ENCODE data around the gene FRY. TPM values are rescaled to one million over a fixed set of nuclear protein-coding genes. Genes with fewer than 3 reads are reported as not detected.

The FRY gene
- total RNA-seq, 2 experiments from 2014 or later: 13.1 to 13.8 TPM

DNA sequence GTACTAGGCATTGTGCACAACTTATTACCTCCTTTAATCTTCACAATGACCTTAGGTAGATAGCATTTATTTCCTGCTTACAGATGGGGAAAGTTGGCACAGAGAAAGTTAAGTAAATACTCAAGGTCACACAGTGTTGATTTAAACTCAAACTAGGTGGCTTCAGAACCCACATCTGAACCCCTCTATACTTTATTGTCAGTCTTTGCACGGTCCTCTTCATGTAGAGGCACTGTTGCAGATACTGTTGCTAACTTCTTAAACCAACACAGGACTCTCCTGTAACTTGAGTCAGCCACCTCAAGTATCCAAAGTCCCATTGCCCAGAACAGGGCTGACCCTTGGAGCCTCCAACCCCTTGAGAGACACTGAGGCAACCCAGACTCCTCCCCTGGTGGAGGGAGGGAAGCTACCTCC lies 48.8 kb downstream of the FRY start:
- no peak overlapping the region for H3K4me3 Mint-ChIP-seq
- POLR2A ChIA-PET: no interaction called here

DNA sequence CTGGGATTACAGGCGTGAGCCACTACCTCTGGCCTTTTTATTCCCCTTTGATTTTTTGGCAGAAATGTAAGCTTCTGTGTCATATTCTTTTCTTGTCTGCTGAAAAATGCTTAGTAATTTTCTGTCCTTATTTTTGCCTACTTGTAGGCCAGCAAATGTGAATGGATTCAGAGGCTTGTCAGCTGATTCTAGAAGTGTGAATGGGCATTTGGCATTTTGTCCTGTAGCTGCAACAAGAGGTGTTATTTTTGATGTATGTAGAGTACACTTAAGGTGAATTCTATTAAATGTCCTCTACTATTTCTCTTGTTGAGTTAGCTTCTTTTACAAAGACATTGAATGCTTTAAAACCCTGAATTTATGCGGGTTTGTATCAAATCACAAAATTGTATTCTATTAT lies 50.0 kb downstream of the FRY start:
- H3K27me3 Mint-ChIP-seq: no peaks in the 10 kb centered on the region
- peaks cover 2% of the 10 kb centered on the region for H3K36me3 Mint-ChIP-seq (ENCODE audit: low read depth)
- H3K4me1 Mint-ChIP-seq: no peaks in the 10 kb centered on the region
- no peaks in the 10 kb centered on the region for H3K9me3 Mint-ChIP-seq
- no peak overlapping the region for H3K4me3 Mint-ChIP-seq
- H3K27ac Mint-ChIP-seq: no peak overlapping the region
- DNase-seq: no peak
- ChIA-PET CTCF (no interaction called here), POLR2A (no interaction called here)

More for the DNA sequence above, 48.8 kb downstream of the FRY start:
- no peak for DNase-seq
- no peaks in the 10 kb centered on the region for H3K9me3 Mint-ChIP-seq
- CTCF ChIA-PET: no interaction called here
- no peaks in the 10 kb centered on the region for H3K4me1 Mint-ChIP-seq
- H3K27ac Mint-ChIP-seq: no peak overlapping the region
- H3K27me3 Mint-ChIP-seq: no peaks in the 10 kb centered on the region
- peaks cover 2% of the 10 kb centered on the region for H3K36me3 Mint-ChIP-seq (ENCODE audit: low read depth)

DNA sequence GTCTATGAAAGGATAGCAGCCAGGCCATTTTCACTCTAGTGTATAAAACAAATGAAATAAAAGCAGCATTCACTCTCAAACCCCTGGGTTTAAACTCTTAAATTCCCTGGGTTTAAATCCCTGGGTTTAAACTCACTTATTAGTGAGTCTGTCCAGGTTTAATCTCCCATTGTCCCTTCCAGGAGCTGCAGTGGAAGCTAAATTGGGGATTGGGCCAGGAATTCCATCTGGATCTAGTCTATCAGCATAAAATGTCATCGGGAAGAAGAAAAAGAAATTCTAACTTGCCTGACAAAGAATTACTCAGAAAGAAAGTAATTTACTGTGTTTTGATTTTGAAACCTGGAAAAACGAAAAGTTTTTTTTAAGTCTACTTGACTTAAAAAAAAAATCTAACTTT lies 54.8 kb downstream of the FRY start:
- H3K36me3 Mint-ChIP-seq (ENCODE audit: low read depth): peaks cover 2% of the 10 kb centered on the region
- H3K9me3 Mint-ChIP-seq: no peaks in the 10 kb centered on the region
- no peak overlapping the region for H3K4me3 Mint-ChIP-seq
- no peaks in the 10 kb centered on the region for H3K4me1 Mint-ChIP-seq
- CTCF ChIA-PET: no interaction called here
- no peak for DNase-seq
- POLR2A ChIA-PET: no interaction called here
- H3K27me3 Mint-ChIP-seq: no peaks in the 10 kb centered on the region
- no peak overlapping the region for H3K27ac Mint-ChIP-seq

DNA sequence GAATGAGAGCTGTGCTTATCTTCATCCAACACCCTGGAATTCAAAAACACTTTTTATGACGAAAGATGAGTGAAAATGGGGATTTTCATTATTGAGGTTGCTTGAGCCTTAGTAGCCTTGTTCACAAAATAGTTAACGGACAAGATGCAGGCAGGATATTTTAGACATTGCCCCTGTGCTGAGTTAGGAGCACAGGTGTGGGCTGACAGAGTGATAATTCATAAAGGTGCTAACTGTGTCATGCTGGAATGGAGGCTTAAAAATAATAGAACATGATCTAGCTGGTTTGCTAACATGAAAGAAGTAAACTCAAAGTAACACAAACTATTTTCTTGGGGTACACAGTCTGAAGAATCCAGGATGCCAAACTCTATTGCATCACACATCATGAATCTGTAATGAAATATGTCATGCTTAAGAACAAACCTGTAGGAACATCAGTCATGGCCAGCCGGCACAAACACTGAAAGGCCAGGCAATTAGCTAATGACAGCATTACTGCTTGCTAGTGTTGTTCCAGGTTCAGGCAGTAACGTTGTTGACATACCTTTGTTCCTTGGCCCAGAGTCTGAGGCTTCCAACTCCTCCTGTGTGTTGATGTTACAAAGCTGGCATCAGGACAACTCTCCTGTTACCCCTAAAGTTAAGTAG lies 55.3 kb downstream of the FRY start:
- peaks cover 2% of the 10 kb centered on the region for H3K36me3 Mint-ChIP-seq (ENCODE audit: low read depth)
- POLR2A ChIA-PET: no interaction called here
- DNase-seq: no peak
- no peaks in the 10 kb centered on the region for H3K27me3 Mint-ChIP-seq
- no peaks in the 10 kb centered on the region for H3K9me3 Mint-ChIP-seq
- CTCF ChIA-PET: no interaction called here
- no peak overlapping the region for H3K4me3 Mint-ChIP-seq
- no peak overlapping the region for H3K27ac Mint-ChIP-seq
- no peaks in the 10 kb centered on the region for H3K4me1 Mint-ChIP-seq

DNA sequence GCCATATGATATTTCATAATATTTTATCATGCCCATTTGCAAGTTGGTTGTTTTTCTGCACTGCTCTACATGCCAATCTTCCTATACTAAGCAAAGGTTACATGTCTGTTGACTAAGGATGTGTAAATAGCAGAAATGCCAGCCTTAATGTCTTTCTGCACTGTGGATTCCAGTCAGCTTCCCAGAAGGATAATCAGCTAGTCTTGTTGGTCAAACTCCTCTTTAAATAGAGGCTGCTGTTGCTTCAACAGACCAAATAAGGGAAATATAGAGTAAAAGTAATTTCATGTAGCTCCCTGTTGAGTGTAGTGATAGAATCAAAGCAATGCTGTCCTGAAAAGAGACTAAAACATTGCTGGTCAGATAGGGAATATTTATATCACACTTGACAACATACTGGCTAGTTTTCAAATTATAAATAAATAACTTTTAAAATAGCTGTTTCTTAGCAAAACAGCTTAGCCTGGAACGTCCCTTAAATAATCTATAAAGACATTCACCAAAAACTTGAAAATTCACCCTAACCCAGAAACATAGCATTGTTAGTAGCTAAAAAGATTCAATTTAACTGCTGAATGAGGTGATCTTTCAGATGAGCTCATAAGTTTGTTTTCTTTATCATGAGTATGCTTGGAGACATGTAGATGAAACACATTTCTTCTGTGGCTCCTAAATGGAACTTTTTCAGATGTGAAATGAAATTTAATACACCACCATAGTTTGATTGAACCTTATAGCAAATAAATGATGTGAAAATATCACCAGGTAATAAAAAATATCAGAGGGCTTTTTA lies 56.6 kb downstream of the FRY start:
- DNase-seq: no peak
- Mint-ChIP-seq H3K4me3 (no peak overlapping the region), H3K9me3 (no peaks in the 10 kb centered on the region), H3K36me3 (ENCODE audit: low read depth) (peaks cover 2% of the 10 kb centered on the region), H3K4me1 (no peaks in the 10 kb centered on the region), H3K27ac (no peak overlapping the region), H3K27me3 (no peaks in the 10 kb centered on the region)
- ChIA-PET POLR2A (no interaction called here), CTCF (no interaction called here)

DNA sequence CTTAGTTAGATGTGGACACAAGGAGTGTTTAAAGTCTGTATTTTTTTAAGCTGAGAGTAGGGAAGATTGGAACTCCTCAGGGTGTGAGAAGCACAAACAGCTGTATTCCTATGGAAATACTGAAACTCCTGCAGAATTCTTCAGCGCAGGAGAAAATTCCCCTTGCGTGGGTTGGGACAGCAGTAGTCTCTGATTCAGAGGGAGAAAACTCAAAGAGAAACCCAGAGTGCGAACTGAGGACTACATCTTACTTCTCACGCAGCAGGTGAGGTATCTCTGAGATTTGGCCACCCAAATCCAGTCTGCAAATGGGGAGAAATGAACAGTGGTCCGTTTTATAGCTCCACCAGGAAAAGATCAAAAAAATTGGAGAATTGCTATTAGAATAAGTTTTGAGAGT lies 60.9 kb downstream of the FRY start:
- H3K36me3 Mint-ChIP-seq (ENCODE audit: low read depth): no peaks in the 10 kb centered on the region
- DNase-seq: no peak
- CTCF ChIA-PET: no interaction called here
- H3K4me1 Mint-ChIP-seq: no peaks in the 10 kb centered on the region
- no peak overlapping the region for H3K4me3 Mint-ChIP-seq
- POLR2A ChIA-PET: no interaction called here
- H3K9me3 Mint-ChIP-seq: no peaks in the 10 kb centered on the region
- no peak overlapping the region for H3K27ac Mint-ChIP-seq
- no peaks in the 10 kb centered on the region for H3K27me3 Mint-ChIP-seq

DNA sequence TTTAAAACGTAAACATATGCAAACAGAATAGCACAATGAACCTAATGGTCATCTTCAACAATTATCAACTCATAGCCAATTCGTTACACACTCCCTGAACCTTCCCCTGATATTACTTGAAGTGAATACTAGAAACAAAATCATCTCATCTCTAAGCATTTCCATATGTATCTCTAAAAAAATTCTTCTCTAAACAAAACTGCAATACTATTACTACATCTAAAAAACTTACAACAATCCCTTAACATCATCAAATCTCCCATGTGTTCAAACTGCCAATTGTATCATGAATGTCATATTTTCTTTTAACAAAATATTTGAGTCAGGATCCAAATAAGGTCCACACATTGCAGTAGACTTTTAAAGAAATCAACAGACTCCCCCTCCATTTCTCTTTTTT lies 61.4 kb downstream of the FRY start:
- no peak for DNase-seq
- H3K27ac Mint-ChIP-seq: no peak overlapping the region
- POLR2A ChIA-PET: no interaction called here
- no peaks in the 10 kb centered on the region for H3K9me3 Mint-ChIP-seq
- no peak overlapping the region for H3K4me3 Mint-ChIP-seq
- no peaks in the 10 kb centered on the region for H3K36me3 Mint-ChIP-seq (ENCODE audit: low read depth)
- H3K4me1 Mint-ChIP-seq: no peaks in the 10 kb centered on the region
- CTCF ChIA-PET: no interaction called here
- H3K27me3 Mint-ChIP-seq: no peaks in the 10 kb centered on the region

DNA sequence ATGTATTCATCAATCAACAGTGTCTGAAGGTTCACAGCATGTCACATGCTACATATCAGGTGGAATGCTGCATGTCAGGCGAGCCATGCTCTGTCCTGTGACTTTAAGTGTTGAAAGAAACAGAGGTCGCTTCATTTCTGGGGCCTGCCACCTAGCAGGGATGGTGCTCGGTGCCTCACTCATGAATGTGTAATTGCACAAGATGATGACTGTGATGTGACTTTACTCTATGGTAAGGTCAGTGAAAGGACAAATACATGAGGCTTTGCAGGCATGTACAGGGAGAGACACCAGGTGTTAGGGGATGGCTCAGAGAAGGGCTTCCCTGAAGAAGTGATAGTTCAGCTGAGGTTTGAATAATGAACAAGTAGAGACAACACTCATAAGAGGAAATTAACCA lies 66.7 kb downstream of the FRY start:
- POLR2A ChIA-PET: no interaction called here
- DNase-seq: no peak
- Mint-ChIP-seq H3K27me3 (no peaks in the 10 kb centered on the region), H3K4me3 (no peak overlapping the region), H3K9me3 (no peaks in the 10 kb centered on the region), H3K4me1 (no peaks in the 10 kb centered on the region), H3K36me3 (ENCODE audit: low read depth) (no peaks in the 10 kb centered on the region), H3K27ac (no peak overlapping the region)
- CTCF ChIA-PET: no interaction called here

DNA sequence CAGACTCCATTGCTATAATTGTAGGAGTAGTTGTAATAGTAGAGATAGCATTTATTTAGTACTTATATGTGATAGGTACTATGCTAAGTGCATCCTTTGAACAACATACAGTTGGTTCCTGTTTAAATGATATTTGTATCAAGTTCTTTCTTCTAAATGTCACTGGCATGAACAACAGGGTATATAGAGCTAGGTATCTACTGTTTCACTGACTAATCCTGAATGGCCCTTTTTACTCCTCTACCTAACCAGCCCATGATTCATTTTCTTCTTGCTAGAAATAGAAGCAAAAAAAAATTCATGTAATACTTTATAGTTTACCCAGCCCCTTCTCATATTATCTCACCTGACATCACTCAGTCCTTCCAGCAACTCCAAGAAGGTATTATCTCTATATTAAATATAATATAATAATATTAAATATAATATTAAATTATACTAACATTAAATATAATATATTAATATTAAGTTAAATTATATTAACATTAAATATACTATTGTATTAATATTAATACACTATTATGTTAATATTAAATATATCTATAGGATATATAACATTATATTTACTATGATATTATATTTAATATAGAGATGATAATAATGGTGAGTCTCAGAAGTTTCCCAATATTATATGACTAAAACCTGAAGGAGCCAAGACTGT lies 74.2 kb downstream of the FRY start:
- Mint-ChIP-seq H3K36me3 (ENCODE audit: low read depth) (no peaks in the 10 kb centered on the region), H3K4me1 (no peaks in the 10 kb centered on the region), H3K9me3 (no peaks in the 10 kb centered on the region), H3K4me3 (no peak overlapping the region), H3K27me3 (no peaks in the 10 kb centered on the region), H3K27ac (no peak overlapping the region)
- ChIA-PET POLR2A (no interaction called here), CTCF (no interaction called here)
- no peak for DNase-seq

DNA sequence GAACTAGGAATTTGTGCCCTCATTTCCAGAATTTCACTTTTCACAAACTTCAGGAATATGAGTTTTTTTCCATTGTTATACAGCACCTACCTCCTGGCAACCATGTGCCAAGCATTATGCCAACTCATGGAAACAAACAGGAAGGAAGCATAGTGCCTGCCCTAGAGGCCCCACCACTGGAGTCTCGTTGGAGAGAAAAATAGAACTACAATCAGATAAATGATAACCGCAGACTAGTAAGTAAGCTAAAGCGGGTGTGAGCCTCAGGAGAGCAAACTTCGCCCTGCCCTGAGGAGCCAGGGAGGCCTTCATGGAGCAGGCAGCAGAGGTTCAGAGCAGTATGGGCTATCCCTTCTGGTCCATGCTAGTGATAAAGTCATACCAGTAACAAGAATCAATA lies 75.9 kb downstream of the FRY start:
- POLR2A ChIA-PET: no interaction called here
- Mint-ChIP-seq H3K27me3 (no peaks in the 10 kb centered on the region), H3K4me3 (no peak overlapping the region), H3K9me3 (no peaks in the 10 kb centered on the region), H3K36me3 (ENCODE audit: low read depth) (no peaks in the 10 kb centered on the region), H3K4me1 (no peaks in the 10 kb centered on the region), H3K27ac (no peak overlapping the region)
- CTCF ChIA-PET: no interaction called here
- DNase-seq: no peak

DNA sequence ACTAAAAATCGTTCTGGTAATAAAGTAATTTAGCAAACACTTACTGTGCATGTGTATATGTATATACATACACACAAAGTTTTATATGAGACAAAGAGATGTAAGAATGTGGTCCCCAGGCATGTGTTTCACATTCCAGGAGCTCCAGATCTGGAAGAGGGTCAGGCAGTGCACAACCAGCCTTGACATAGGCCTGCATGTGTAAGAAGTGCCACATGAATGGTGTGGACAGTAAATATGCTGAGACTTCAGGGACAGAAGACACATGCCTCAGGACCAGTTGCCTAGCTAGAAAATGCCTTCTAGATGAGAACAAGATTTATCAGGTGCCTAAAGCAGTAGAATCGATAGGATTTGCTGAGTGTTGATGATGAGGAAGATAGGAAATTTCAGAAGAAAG lies 76.4 kb downstream of the FRY start:
- no peaks in the 10 kb centered on the region for H3K27me3 Mint-ChIP-seq
- no peaks in the 10 kb centered on the region for H3K36me3 Mint-ChIP-seq (ENCODE audit: low read depth)
- H3K4me3 Mint-ChIP-seq: no peak overlapping the region
- no peaks in the 10 kb centered on the region for H3K9me3 Mint-ChIP-seq
- no peak overlapping the region for H3K27ac Mint-ChIP-seq
- no peak for DNase-seq
- POLR2A ChIA-PET: no interaction called here
- CTCF ChIA-PET: no interaction called here
- H3K4me1 Mint-ChIP-seq: no peaks in the 10 kb centered on the region

DNA sequence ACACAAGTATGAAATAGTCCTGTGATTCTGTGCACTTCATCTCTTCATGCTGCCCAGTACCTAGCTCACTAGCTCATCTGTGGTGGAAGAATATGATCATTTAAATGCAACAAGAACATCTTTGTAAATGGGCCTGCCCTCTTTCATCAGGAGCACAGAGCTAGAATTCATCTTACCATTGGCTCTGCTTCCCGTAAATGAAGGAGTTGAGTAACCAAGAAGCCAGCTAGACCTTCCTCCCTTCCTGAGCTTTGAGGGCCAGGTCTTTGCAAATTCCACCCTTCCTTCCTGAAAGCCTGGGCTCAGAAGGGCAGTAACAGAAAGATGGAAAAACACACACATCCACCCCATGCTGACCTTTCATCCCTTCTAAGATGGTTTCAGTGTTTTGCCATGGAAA lies 82.0 kb downstream of the FRY start:
- no peak overlapping the region for H3K27ac Mint-ChIP-seq
- peaks cover 8% of the 10 kb centered on the region for H3K4me1 Mint-ChIP-seq
- ChIA-PET POLR2A (no interaction called here), CTCF (no interaction called here)
- no peak overlapping the region for H3K4me3 Mint-ChIP-seq
- no peaks in the 10 kb centered on the region for H3K36me3 Mint-ChIP-seq (ENCODE audit: low read depth)
- no peak for DNase-seq
- no peaks in the 10 kb centered on the region for H3K27me3 Mint-ChIP-seq
- H3K9me3 Mint-ChIP-seq: no peaks in the 10 kb centered on the region

DNA sequence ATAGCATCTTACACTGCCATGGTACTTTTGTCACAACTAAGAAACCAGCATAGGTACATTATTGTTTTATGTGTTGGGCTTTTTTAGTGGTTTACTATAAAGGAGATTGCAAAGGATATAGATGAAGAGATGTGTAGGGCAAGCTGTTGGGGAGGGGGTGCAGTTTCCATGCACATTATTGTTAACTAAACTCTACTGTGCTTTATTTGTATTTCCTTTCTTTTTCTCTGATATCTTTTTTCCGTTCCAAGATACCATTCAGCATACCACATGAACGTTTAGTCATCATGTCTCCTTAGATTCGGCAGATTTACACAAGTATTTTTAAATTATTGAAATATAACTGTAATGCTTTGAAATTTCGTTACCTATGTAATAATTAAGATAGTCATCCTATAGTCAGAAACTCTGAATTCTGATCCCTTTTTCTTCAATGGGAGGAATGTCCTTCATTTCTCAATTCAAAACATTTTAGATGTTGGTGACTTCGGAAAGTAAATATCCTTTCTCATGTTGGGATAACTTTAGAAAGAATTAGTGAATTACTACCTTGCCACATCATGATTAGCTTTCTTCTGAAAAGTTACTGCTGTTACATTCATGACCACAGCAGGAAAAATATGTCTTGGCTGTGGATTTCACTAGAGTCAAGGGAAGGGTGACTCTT lies 82.8 kb downstream of the FRY start:
- CTCF ChIA-PET: no interaction called here
- no peak overlapping the region for H3K27ac Mint-ChIP-seq
- no peaks in the 10 kb centered on the region for H3K36me3 Mint-ChIP-seq (ENCODE audit: low read depth)
- H3K4me3 Mint-ChIP-seq: no peak overlapping the region
- H3K4me1 Mint-ChIP-seq: peaks cover 8% of the 10 kb centered on the region
- no peaks in the 10 kb centered on the region for H3K27me3 Mint-ChIP-seq
- no peaks in the 10 kb centered on the region for H3K9me3 Mint-ChIP-seq
- POLR2A ChIA-PET: no interaction called here
- no peak for DNase-seq

DNA sequence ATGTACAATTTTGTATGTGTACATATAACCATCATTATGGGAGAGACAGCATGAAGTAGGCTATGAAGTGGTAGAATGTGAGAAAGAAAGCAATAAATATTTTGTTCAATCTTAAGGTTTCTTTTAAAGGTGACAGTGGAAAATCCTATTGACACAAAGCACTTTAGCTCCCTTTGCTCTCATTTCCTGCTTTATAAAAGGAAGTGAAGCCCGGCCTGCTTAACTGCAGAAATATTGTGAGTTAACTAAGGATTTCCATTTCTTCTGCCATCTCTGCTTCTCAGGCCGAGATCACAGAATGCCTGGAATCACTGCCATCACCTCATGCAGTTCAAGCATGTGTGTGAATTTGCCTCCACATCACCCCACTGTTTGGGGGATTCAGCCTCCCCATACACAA lies 83.5 kb downstream of the FRY start:
- H3K9me3 Mint-ChIP-seq: no peaks in the 10 kb centered on the region
- H3K4me1 Mint-ChIP-seq: peaks cover 8% of the 10 kb centered on the region
- H3K36me3 Mint-ChIP-seq (ENCODE audit: low read depth): no peaks in the 10 kb centered on the region
- no peak overlapping the region for H3K4me3 Mint-ChIP-seq
- no peak overlapping the region for H3K27ac Mint-ChIP-seq
- ChIA-PET POLR2A (no interaction called here), CTCF (no interaction called here)
- no peaks in the 10 kb centered on the region for H3K27me3 Mint-ChIP-seq
- no peak for DNase-seq
